Aorta (tissue), 5 donors: ENCODE measurements around the gene SIRPD. TPM values are rescaled to one million over a fixed set of nuclear protein-coding genes. Genes with fewer than 3 reads are reported as not detected.
"Not testable (repeated sequence)": the region's sequence is repeated elsewhere in the genome, so short reads cannot be mapped to it uniquely, and the experiment has no call there.

Source experiments
- ATAC-seq: fragments of 200-7000 bp; cut with Tn5 transposase; one replicate; pipeline ENCODE4 v1.9.1; 2022; ENCODE audit warnings: moderate library complexity; ENCODE audit not compliant: low FRiP score
- DNase-seq, 2 donors: peaks; one replicate each; pipeline ENCODE4 v3.0.0-alpha.2; 2020
- H3K27ac ChIP-seq, 2 donors: one replicate each; pipeline ENCODE4 v1.5.1; 2013; ENCODE audit warnings: low read length in 2 of 2, mild to moderate bottlenecking in 2 of 2, moderate library complexity in 2 of 2, control low read depth in 1 of 2, inconsistent platforms in 1 of 2, low read depth in 1 of 2
- H3K27me3 ChIP-seq, 2 donors: one replicate each; pipeline ENCODE4 v1.6.1; 2013; ENCODE audit warnings: control low read depth in 1 of 2, low read length in 1 of 2, mild to moderate bottlenecking in 1 of 2, moderate library complexity in 1 of 2; ENCODE audit not compliant: insufficient read depth in 2 of 2, control insufficient read depth in 1 of 2
- H3K36me3 ChIP-seq, 2 donors: one replicate each; pipeline ENCODE4 v1.6.1; 2013; ENCODE audit warnings: control low read depth in 1 of 2, low read length in 1 of 2, mild to moderate bottlenecking in 1 of 2; ENCODE audit not compliant: insufficient read depth in 2 of 2, control insufficient read depth in 1 of 2
- H3K4me1 ChIP-seq, 2 donors: one replicate each; pipeline ENCODE4 v1.6.1; 2013; ENCODE audit warnings: low read length in 2 of 2, control low read depth in 1 of 2, mild to moderate bottlenecking in 1 of 2, moderate library complexity in 1 of 2; ENCODE audit not compliant: insufficient read depth in 2 of 2, control insufficient read depth in 1 of 2
- H3K4me3 ChIP-seq, 2 donors: one replicate each; pipeline ENCODE4 v1.5.1; 2013; ENCODE audit warnings: low read length in 2 of 2, control low read depth in 1 of 2, mild to moderate bottlenecking in 1 of 2
- H3K9me3 ChIP-seq: one replicate; pipeline ENCODE4 v1.6.1; 2013; ENCODE audit warnings: mild to moderate bottlenecking, low read length; ENCODE audit not compliant: control insufficient read depth
- WGBS, 2 donors: extraction: QIAGEN DNeasy Blood & Tissue Kit; methylation state at CpG; one replicate each; pipeline ENCODE4 v1.1.7; 2013; 5-methylcytosine and 5-hydroxymethylcytosine counted together
- intact Hi-C, 2 donors: fragments of 100-400 bp; cut with DNase I; formaldehyde crosslinking; loops; one replicate each; pipeline versions ENCODE4 v1.14.2 to v1.15.0; 2022
- polyA plus RNA-seq, 2 donors: library from polyadenylated mRNA; stranded (reverse); fragments of 200-250 nt; gene quantifications; one replicate each; pipeline ENCODE4 v1.2.3, GENCODE V29; 2013
- total RNA-seq, 2 donors: library from RNA; stranded (reverse); fragmentation: NEBNext Ultra II Directional; extraction: Animal tissue kit (Norgen Biotek cat#: 25700); gene quantifications; one replicate each; pipeline ENCODE4 v1.2.1, GENCODE V29; 2021
- donor health status: healthy with polysubstance abuse.
- donor health status: Bipolar disorder and iron deficiency.
- donor health status: DM: no; HTN: no; CAD: no.
- donor health status: DM: no; HTN: no; CAD: no.
- donor health status: DM: yes; HTN: yes; CAD: no.

SIRPD gene
- total and polyA plus RNA-seq, 4 donors = 0.30 to 0.42 TPM; not detected in 2

- no peaks in the 10 kb centered on the region for H3K4me1 ChIP-seq
Measured at GRCh38 chr20:1509237-1509636, 48.3 kb downstream of the SIRPD start.

DNA sequence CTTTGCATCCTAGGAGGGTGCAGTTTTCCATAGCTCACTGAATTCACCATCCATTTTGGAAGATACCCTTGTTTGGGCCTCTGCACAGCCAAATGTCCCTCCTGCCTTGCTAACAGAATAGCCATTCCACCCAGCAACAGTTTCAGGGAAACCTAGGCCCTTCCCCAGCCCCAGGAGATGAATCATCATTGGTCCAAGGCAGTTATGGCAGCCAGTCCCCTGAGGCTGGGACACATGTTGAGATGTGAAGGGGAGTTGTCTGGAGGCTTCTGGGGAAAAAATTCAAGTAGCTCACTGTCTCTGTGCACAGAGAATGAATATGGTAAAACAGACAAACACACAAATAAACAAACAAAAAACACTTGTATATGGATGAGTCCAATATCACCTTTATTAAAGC is 48.9 kb downstream of the SIRPD start:
- H3K4me3 ChIP-seq = no peak overlapping the region
- H3K4me1 ChIP-seq = no peaks in the 10 kb centered on the region
- no peaks in the 10 kb centered on the region for H3K36me3 ChIP-seq
- no peaks in the 10 kb centered on the region for H3K27me3 ChIP-seq
- no peak overlapping the region for H3K27ac ChIP-seq
- ATAC-seq (no peak), DNase-seq (no peak)
- H3K9me3 ChIP-seq = no peaks in the 10 kb centered on the region
- intact Hi-C loops = no loop called here

More at GRCh38 chr20:1509237-1509636, 48.3 kb downstream of the SIRPD start:
- Histone ChIP-seq H3K27me3 (no peaks in the 10 kb centered on the region), H3K9me3 (no peaks in the 10 kb centered on the region), H3K27ac (no peak overlapping the region), H3K36me3 (no peaks in the 10 kb centered on the region), H3K4me3 (no peak overlapping the region)
- 33 to 44% methylated on average over 9 of the region's 9 CpGs for WGBS, 2 donors
- no peak for ATAC-seq
- intact Hi-C loops = no loop called here
- no peak for DNase-seq

DNA sequence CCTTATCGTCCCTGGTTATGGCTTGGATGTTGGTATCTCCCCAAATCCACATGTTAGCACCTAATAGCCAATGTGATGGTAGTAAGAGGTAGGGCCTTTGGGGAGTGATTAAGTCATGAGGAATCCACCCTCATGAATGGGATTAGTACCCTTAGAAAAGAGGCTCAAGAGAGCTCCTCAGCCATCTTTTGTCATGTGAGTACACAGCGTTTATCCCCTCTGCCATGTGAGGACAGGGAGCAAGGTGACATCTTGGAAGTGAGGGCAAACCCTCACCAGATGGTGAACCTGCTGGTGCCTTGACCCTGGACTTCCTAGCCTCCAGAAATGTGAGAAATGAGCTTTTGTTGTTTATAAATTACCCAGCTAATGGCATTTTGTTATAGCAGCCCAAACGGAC is 50.2 kb downstream of the SIRPD start:
- DNase-seq (no peak), ATAC-seq (no peak)
- H3K9me3 ChIP-seq = no peaks in the 10 kb centered on the region
- H3K27me3 ChIP-seq = no peaks in the 10 kb centered on the region
- intact Hi-C loops = no loop called here
- 70 to 72% methylated on average over 3 of the region's 3 CpGs for WGBS, 2 donors
- no peaks in the 10 kb centered on the region for H3K36me3 ChIP-seq
- no peaks in the 10 kb centered on the region for H3K4me1 ChIP-seq
- no peak overlapping the region for H3K4me3 ChIP-seq
- H3K27ac ChIP-seq = no peak overlapping the region

DNA sequence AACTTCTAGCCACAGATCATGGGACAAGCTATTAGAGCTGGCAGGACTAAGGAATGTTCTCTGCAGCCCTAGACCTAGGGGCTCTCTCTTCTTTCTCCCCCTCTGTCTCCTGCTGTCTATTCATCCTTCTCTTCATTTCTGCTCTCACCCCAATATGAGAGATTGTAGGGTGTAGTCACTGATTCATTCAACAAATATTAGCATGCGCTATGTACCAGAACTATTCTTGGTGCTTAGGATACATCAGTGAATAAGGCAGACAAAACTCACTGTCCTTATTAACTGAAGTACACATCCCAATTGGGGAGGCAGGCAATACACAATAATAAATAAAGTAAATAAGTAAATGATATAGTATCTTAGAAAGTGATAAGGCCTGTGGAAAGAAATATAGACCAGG is 51.6 kb downstream of the SIRPD start:
- Histone ChIP-seq H3K4me1 (no peaks in the 10 kb centered on the region), H3K4me3 (no peak overlapping the region), H3K36me3 (no peaks in the 10 kb centered on the region), H3K27ac (no peak overlapping the region), H3K27me3 (no peaks in the 10 kb centered on the region), H3K9me3 (no peaks in the 10 kb centered on the region)
- 68 to 95% methylated on average over 1 of the region's 1 CpG for WGBS, 2 donors
- no peak for ATAC-seq
- DNase-seq = no peak
- intact Hi-C loops = no loop called here

GRCh38 chr20:1505361-1505760 is 52.1 kb downstream of the SIRPD start:
- WGBS, 2 donors = 64 to 81% methylated on average over 3 of the region's 3 CpGs
- Histone ChIP-seq H3K27me3 (no peaks in the 10 kb centered on the region), H3K4me3 (no peak overlapping the region), H3K9me3 (no peaks in the 10 kb centered on the region), H3K36me3 (no peaks in the 10 kb centered on the region), H3K27ac (no peak overlapping the region), H3K4me1 (no peaks in the 10 kb centered on the region)
- DNase-seq = no peak
- intact Hi-C loops = no loop called here
- no peak for ATAC-seq

DNA sequence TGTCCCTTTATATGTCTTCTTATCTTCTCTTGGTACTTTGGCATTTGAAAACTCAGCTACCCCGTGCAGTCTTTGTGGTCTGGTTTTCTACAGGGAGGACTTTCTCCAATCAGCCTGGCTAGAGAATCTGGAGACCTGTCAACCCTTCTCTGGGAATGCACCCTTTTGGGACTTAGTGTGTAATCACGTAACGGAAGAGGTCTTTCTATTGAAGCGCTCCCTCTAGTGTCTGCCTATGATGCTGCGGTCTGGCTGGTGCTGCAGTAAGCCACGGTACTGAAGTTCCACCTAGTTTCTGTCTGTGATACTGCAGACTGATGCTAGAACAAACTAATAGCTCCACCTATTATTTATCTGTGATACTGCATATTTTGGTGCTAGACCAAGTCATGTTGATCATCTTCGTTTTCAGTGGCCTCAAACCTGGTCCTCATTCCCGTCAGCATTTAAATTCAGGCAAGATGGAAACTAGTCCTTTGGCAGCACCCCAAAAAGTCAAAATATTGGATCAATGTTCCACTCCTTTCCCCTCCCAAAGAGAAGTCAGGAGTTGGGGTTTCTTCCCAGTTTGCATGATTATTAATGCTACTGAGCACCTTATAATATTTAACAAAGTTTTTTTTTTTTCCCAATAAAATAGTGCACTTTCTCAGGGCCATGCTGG is 53.8 kb downstream of the SIRPD start:
- no peak overlapping the region for H3K27ac ChIP-seq
- no peaks in the 10 kb centered on the region for H3K36me3 ChIP-seq
- no peaks in the 10 kb centered on the region for H3K4me1 ChIP-seq
- 2% methylated on average over 8 of the region's 8 CpGs for WGBS, 2 donors
- H3K27me3 ChIP-seq = no peaks in the 10 kb centered on the region
- intact Hi-C loops = no loop called here
- H3K4me3 ChIP-seq = no peak overlapping the region
- no peaks in the 10 kb centered on the region for H3K9me3 ChIP-seq
- DNase-seq (peak; percentile 76 to 79), ATAC-seq (peak; percentile 83)

DNA sequence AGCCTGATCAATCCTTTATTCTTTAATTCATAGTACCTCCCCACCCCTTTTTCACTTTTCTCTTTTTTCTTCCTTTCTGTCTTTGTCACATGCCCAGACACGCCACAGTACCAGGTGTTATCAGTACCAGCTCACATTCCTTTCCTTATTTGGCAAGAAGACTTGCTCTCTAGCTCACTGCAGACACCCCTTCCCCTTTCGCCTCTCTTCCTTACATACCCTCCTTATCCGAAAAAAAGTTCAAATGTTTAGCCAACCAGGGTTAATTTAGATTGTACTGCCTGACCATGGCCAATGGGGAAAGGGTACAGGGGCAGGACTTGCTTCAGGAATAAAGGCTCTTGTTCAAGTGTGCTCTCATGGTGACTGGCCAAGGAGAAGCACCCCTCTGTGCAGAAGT is 57.0 kb downstream of the SIRPD start:
- Histone ChIP-seq H3K4me1 (no peaks in the 10 kb centered on the region), H3K36me3 (no peaks in the 10 kb centered on the region), H3K27me3 (no peaks in the 10 kb centered on the region), H3K9me3 (no peaks in the 10 kb centered on the region), H3K4me3 (no peak overlapping the region), H3K27ac (no peak overlapping the region)
- ATAC-seq (no peak), DNase-seq (no peak)
- 34 to 58% methylated on average over 3 of the region's 3 CpGs for WGBS, 2 donors
- intact Hi-C loops = no loop called here

GRCh38 chr20:1499528-1500420 is 57.7 kb downstream of the SIRPD start:
- no peak for ATAC-seq
- no peak overlapping the region for H3K27ac ChIP-seq
- no peaks in the 10 kb centered on the region for H3K27me3 ChIP-seq
- H3K36me3 ChIP-seq = no peaks in the 10 kb centered on the region
- H3K4me3 ChIP-seq = no peak overlapping the region
- DNase-seq = no peak
- intact Hi-C loops = no loop called here
- 85% methylated on average over 8 of the region's 8 CpGs for WGBS, 2 donors
- H3K4me1 ChIP-seq = no peaks in the 10 kb centered on the region
- H3K9me3 ChIP-seq = no peaks in the 10 kb centered on the region

GRCh38 chr20:1497371-1497770 is 60.1 kb downstream of the SIRPD start:
- H3K4me3 ChIP-seq, H3K27ac ChIP-seq, H3K9me3 ChIP-seq, H3K36me3 ChIP-seq, H3K27me3 ChIP-seq, H3K4me1 ChIP-seq, DNase-seq, intact Hi-C loops, ATAC-seq: not testable (repeated sequence)
- 91 to 95% methylated on average over 5 of the region's 5 CpGs for WGBS, 2 donors
